IMR-90 (cell line): ENCODE data around the gene SH2B2.

ENCODE experiments used
- CEBPB ChIP-seq: IDR thresholded peaks from 2 replicates; pipeline ENCODE4 v1.6.1; 2012; ENCODE audit warnings: low read depth, low read length, improper control_type of control experiment
- MXI1 ChIP-seq: IDR thresholded peaks from 2 replicates; pipeline ENCODE4 v1.6.1; 2012; ENCODE audit warnings: low read depth, mild to moderate bottlenecking, low read length, moderate library complexity, borderline replicate concordance
- POLR2A ChIP-seq: IDR thresholded peaks from 2 replicates; pipeline ENCODE4 v1.6.1; 2012; ENCODE audit warnings: mild to moderate bottlenecking, low read depth, low read length
- RAD21 ChIP-seq: IDR thresholded peaks from 2 replicates; pipeline ENCODE4 v1.6.1; 2012; ENCODE audit warnings: low read length, improper control_type of control experiment
- RFX5 ChIP-seq: IDR thresholded peaks from 2 replicates; pipeline ENCODE4 v1.8.0; 2012; ENCODE audit warnings: low read depth, mild to moderate bottlenecking, low read length, moderate library complexity
- TF ChIP-seq, protein P1 (sequence below): conservative IDR thresholded peaks from 2 replicates; pipeline ENCODE4 v1.5.1; 2012; ENCODE audit warnings: mild to moderate bottlenecking, low read depth, low read length, improper control_type of control experiment

DNA sequence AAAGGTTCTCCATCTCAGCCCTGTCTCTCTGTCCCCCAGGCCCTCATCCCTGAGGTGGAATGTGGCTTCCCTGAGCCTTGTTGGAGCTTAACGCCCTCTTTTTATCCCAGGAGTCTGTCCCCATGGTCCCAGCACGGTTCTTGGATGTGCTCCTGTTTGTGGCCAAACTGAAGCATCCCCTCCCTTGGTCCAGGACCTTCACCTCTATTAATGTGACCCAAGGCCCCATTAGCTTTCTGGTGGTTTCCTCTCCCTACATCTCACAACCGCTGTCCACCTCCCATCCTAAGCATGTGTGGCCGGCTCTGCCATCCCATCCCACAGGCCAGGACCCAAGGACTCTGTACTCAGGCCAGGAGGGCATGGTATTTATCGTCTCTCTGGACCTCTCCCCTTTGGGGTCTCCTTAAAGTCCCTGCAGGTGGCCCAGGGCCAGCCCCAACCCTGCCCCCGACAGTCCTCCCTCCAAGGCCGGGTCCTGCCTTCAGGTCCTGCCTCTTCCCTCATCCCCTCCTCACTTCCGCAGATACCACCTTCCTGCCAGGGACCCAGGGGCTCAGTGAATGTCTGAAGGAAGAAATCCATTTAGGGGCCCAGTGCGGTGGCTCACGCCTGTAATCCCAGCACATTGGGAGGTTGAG is 15.4 kb upstream of the SH2B2 start:
- TF ChIP-seq, protein P1, sequence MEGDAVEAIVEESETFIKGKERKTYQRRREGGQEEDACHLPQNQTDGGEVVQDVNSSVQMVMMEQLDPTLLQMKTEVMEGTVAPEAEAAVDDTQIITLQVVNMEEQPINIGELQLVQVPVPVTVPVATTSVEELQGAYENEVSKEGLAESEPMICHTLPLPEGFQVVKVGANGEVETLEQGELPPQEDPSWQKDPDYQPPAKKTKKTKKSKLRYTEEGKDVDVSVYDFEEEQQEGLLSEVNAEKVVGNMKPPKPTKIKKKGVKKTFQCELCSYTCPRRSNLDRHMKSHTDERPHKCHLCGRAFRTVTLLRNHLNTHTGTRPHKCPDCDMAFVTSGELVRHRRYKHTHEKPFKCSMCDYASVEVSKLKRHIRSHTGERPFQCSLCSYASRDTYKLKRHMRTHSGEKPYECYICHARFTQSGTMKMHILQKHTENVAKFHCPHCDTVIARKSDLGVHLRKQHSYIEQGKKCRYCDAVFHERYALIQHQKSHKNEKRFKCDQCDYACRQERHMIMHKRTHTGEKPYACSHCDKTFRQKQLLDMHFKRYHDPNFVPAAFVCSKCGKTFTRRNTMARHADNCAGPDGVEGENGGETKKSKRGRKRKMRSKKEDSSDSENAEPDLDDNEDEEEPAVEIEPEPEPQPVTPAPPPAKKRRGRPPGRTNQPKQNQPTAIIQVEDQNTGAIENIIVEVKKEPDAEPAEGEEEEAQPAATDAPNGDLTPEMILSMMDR = no peak
- TF ChIP-seq POLR2A (no peak), CEBPB (no peak), RFX5 (no peak), RAD21 (no peak), MXI1 (no peak)
